Fibroblast of upper back skin (primary cell): Measurements from ENCODE around the gene DHRS11.
"Not testable (repeated sequence)": the region's sequence is repeated elsewhere in the genome, so short reads cannot be mapped to it uniquely, and the experiment has no call there.

Source experiments
- DNase-seq: peaks from one replicate; pipeline ENCODE4 v3.0.0-alpha.2; 2013

Gene DHRS11

DNA sequence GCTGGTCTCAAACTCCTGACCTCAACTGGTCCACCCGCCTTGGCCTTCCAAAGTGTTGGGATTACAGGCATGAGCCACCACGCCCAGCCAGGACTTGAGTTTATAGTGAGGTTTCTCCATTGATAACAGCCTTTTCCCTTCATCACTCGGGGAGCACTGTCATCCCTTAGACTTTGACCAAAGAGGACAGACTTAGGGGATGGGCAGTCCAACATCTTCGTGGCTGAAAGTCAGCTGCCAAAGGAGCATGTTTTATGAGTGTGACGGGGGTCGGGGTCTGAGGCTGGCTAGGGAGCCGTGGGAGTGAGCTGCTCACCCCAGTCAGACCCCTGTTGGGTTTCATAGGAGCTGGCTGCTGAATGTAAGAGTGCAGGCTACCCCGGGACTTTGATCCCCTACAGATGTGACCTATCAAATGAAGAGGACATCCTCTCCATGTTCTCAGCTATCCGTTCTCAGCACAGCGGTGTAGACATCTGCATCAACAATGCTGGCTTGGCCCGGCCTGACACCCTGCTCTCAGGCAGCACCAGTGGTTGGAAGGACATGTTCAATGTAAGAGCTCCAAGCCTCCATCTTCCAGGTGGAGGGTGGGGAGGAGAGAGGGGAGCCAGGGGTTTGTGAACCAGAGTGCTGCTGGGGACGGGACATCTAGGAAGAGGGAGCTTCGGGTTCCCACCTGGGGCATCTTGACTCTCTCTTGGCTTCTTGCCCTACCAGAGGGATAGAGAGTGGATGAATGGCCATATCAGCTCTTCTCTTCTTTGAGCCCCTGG, 3.1 kb downstream of the DHRS11 start:
- DNase-seq, result no peak

DNA sequence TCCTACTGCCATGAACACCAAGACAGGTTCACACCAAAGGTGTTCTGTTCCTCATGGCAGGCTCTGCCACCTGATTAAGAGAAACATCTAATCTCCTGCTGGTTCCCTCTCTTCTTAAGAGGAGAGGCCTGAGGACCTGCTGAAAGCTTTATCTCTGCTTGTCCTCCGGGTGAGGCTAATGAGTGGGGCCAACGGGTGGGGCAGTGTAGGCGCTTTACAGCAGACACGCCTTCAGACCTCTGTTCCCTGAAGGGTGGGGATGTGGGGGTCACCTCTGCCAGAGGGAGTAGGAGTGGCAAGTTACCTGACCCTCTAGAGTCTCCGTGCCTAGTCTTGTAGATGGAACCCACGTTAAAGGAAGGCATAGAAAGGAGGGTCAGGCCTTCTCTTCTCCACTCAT, 5.5 kb downstream of the DHRS11 start:
- DNase-seq, result no peak

DNA sequence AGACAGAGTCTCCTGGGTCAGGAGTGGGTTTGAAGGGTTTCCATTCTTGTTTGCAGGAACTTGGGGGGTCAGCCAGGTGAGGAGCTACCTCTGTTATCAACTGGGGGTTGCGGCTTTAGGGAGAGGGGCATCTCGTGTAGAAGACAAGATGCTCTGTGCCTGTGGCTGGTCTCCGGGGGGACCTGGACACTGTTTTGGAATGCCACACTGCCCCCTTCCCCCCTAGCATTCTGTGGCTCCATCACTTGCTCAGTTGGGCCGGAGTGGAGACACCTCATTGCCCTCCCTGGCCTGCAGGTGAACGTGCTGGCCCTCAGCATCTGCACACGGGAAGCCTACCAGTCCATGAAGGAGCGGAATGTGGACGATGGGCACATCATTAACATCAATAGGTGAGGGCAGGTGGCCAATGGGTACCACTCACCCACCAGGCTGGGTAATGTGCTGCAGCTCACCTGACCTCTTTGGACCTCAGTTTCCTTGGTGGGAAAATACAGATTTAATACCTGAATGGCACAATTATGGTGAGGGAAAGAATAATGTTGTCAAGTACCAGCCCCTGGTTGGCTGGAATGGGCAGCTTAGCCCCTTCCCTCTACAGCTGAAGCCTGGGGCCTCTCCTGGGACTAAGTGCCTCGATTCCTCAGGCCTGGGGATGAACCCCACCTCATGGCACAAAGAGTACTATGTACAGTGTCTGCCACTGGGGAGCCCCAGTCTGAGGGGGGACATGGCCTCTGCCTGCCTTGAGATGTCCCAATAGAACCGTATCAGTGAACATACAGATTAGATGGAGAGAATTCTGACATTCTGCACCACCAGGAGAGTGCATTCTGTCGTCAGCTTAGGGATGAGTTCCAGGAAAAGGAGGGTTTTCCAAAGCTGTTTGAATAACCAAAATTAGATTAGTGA, 6.4 kb downstream of the DHRS11 start:
- DNase-seq, result no peak

DNA sequence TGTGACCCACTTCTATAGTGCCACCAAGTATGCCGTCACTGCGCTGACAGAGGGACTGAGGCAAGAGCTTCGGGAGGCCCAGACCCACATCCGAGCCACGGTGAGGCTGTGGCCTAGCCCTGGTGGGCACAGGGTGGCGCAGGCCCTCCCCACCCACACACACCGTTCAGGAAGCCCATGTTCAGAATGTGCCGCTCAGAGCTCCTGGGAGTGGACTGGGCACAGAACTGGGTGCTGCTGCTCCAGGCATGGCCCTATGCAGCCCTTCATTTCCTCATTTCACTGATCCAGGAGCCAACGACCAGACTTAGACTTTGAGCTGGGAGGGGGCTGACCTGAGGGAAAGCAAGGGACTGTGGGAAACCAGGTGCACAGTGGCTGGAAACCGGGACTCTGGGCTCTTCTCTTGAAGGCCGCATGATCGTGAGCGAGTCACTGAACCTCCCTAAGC, 7.3 kb downstream of the DHRS11 start:
- no peak for DNase-seq

DNA sequence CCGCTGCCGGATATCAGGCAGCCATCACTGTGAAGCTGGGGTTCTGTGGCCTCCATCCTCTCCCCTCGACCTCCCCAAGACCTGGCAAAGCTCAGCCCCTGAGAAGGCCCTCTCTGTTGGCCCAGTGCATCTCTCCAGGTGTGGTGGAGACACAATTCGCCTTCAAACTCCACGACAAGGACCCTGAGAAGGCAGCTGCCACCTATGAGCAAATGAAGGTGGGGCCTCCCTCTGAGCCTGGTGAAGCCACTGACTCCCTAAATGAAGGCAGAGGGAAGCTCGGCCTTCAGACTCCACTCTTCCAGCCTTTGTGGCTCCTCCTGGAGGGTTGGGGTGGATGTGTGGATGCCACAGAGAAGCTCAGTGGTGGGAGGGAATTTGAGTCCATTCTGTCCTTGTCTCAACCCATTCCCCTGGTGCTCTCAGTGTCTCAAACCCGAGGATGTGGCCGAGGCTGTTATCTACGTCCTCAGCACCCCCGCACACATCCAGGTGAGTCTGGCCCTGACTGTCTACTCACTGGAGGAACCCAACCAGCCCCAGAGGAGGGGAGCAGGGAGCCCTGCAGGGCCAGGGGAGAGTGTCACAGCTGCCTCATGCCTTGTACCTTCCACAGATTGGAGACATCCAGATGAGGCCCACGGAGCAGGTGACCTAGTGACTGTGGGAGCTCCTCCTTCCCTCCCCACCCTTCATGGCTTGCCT, 8.0 kb downstream of the DHRS11 start:
- no peak for DNase-seq

- no peak for DNase-seq
These were observed 8.8 kb downstream of the DHRS11 start for GRCh38 chr17:36600465-36600864.

- peak; percentile 29 for DNase-seq
These were observed 9.2 kb downstream of the DHRS11 start for GRCh38 chr17:36600936-36601302.

GRCh38 chr17:36601303-36602029, 9.8 kb downstream of the DHRS11 start, which contains the start of gene MRM1:
TSS of gene MRM1 (plus strand) at chr17:36601583. CDS start at chr17:36601811, 228 bp downstream.
- peak; percentile 90 for DNase-seq

DNA sequence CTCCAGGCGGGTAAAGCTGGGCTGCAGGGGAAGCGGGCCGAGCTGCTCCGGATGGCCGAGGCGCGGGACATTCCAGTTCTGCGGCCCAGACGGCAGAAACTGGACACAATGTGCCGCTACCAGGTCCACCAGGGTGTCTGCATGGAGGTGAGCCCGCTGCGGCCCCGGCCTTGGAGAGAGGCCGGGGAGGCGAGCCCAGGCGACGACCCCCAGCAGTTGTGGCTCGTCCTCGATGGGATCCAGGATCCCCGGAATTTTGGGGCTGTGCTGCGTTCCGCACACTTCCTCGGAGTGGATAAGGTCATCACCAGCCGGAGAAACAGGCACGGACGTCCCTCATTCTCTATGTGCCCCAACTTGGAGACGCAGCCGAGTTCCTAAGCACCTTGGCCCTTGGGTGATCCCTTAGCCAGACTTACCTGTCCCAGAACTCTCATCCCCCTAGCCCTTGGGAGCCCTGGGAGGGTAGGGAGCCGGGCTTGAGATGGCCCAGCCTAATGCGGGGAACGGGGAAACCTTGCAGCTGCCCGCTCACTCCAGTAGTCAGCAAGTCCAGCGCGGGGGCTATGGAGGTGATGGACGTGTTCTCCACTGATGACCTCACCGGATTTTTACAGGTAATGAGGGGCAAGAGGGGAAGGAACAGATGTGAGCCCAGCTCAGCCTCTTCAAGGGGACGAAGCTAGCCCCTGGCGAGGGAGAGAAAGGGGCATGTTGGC, 10.5 kb downstream of the DHRS11 start:
- no peak for DNase-seq

GRCh38 chr17:36602924-36603384, 11.3 kb downstream of the DHRS11 start:
- peak; percentile 72 for DNase-seq

DNA sequence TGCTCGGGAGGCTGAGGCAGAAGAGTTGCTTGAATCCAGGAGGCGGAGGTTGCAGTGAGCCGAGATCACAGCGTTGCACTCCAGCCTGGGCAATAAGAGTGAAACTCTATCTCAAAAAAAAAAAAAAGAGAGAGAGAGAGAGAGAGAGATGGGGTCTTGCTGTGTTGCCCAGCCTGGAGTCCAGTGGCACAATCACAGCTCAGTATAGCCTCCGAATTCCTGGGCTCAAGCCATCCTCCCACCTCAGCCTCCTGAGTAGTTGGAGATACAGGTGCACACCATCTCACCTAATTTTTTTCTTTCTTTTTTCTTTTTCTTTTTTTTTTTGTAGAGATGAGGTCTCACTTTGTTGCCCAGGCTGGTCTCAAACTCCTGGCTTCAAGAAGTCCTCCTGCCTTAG, 13.3 kb downstream of the DHRS11 start:
- DNase-seq, result not testable (repeated sequence)

- DNase-seq, result no peak
These were observed 16.6 kb downstream of the DHRS11 start for GRCh38 chr17:36608280-36608679.

DNA sequence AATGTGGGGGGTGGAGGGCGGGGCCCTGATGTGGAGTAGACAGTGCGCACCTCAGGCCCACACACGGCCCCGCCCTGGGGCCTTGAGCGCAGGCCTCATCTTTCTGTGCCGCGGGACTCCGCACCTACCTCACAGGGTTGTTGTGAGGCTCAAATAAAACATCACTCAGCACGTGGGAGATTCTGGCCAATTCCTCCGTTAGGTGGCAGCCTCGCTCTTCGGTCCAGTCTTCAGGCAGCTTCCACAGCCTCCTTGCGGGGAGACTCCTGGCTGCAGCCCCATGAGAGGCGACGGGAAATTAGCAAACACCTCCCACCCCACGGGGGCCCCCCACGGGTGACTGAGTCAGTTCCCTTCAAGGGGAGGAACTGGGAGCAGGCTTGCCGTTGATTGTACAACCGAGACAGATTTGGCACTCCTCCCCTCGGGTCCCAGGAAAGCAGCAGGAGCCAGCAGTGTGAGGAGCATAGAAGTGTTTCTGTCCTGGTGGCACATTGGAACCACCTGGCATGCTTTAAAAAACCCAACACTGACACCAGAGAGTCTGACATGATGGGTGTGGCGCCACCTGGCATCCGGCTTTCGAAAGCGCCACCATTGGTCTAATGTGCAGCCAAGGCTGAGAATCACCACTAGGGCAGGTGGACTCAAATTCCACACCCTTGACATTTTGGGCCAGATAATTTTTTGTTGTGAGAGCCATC, 17.3 kb downstream of the DHRS11 start:
- DNase-seq, result peak; percentile 66

- no peak for DNase-seq
These were observed 17.8 kb downstream of the DHRS11 start for GRCh38 chr17:36609498-36609862.

DNA sequence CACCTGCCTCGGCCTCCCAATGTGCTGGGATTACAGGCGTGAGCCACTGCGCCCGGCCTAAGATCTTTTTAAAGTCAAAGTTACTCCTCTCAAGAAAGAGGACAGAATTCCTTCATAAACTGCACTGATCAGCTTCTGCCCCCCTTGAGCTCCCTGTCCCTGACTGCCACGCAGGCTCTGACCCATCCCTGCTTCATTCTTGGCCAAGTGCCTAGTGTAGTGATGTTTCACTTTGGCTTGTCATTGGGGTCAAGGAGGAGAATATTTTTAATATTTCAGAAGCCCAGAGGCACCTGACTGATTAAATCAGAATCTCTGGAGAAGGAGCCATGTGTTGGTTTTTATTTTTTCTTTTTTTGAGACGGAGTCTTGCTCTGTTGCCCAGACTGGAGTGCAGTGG, 18.8 kb downstream of the DHRS11 start:
- peak; percentile 33 for DNase-seq

GRCh38 chr17:36611345-36612072, 19.8 kb downstream of the DHRS11 start:
- peak; percentile 70 for DNase-seq

DNA sequence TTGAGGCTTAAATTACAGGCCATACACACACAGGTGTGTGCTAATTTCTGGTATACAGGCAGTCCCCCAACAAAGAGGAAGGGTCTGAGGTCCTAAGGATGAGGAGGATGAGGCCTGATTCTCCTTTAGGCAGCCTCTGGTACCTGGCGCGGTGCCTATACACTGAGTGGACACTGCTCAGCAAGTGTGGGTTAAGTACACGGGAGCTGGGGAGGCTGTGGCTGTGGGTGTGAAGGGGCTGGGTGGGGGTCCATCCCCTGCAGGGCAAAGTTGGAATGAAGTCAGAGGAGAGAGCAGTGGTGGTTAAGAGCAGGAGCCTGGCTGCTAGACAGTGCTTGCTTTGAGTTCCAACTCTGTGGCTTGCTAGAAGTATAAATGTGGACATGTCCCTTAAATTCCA, 20.6 kb downstream of the DHRS11 start:
- DNase-seq, result no peak

DNA sequence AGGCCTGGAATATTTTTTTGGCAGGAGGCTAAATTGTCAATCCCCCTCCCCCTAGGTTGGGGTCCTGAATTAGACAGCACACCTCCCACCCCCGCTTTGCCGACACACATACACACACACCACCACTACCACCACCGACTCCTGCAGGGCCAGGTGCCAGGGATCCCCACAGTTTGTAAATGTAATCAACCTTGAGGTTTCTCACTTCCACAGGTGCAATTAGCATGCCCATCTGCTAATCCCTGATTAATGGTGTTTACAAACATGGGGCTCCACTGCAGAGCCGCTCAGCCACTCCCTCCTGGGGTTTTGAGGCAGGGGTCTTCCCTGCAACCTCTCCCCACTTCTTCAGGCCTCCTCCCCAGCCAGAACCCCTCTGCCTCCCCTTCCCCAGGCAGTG, 21.5 kb downstream of the DHRS11 start:
- no peak for DNase-seq

DNA sequence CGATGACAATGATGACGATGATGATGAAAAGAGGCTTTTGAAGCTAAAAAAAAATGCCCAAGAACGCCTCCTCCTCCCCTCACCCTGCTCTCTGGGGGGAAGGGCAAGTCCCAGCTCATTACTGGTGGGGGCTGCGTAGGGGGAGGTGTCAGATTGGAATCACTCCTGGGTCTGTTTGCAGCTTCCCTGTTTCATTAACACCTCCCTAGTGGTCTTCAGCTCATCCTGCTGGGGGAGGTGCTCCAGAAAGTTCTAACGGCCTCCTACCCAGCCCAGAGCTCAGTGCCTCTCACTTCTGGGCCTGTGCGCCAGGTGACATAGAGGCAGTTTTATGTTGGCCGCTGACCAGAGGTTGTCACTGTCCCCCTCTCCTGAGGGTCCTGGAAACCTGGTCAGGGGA, 22.4 kb downstream of the DHRS11 start:
- DNase-seq, result no peak

GRCh38 chr17:36614933-36615332, 23.3 kb downstream of the DHRS11 start:
- DNase-seq, result no peak
